ENCODE results near the gene CBARP.

The CBARP gene

DNA sequence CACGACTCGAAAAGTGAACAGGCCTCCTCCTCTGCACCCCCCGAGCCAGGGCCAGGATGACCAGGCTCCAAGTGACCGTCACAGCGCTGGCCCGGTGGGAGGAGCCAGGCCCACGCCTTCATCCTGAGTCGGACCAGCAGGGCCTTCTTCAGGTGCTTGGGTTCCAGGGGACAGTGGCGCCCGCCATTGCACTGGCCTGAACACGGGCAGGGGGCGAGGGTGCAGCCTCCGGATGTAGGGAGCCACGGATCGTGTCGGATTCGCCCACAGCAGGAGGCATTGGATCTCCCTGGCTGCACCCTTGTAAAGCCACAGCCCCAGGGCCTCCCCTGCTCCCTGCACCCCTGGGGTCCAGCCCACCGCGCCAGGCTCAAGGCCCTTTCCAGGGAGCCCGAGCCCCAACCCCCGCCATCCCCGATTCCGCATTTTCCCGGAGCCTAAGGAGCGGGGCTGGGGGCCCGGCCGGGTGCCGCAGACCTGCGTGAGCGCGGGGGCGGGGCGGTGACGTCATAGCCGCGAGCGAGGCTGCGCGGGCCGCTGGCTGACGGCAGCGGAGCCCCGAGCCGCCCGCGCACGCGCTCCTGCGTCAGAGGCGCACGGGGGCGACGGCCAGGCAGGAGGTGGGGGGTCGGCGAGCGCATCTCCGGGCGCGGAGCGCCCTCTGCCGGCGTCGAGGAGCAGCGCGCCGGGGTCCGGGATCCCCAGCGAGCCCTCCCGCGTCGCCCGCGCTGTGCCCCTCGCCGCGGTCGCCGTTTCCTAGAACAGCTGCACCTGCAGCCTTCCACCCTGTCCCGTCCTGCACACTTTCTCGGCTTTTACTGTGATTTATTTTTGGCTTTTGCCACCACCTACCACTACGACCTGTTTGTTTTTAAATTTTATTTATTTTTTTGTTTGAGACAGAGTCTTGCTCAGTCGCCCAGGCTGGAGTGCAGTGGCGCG is 2.3 kb upstream of the CBARP start (continued):
- TF ChIP-seq, protein P1, sequence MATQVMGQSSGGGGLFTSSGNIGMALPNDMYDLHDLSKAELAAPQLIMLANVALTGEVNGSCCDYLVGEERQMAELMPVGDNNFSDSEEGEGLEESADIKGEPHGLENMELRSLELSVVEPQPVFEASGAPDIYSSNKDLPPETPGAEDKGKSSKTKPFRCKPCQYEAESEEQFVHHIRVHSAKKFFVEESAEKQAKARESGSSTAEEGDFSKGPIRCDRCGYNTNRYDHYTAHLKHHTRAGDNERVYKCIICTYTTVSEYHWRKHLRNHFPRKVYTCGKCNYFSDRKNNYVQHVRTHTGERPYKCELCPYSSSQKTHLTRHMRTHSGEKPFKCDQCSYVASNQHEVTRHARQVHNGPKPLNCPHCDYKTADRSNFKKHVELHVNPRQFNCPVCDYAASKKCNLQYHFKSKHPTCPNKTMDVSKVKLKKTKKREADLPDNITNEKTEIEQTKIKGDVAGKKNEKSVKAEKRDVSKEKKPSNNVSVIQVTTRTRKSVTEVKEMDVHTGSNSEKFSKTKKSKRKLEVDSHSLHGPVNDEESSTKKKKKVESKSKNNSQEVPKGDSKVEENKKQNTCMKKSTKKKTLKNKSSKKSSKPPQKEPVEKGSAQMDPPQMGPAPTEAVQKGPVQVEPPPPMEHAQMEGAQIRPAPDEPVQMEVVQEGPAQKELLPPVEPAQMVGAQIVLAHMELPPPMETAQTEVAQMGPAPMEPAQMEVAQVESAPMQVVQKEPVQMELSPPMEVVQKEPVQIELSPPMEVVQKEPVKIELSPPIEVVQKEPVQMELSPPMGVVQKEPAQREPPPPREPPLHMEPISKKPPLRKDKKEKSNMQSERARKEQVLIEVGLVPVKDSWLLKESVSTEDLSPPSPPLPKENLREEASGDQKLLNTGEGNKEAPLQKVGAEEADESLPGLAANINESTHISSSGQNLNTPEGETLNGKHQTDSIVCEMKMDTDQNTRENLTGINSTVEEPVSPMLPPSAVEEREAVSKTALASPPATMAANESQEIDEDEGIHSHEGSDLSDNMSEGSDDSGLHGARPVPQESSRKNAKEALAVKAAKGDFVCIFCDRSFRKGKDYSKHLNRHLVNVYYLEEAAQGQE (tag by site-specific recombination; IDR thresholded peaks at IDR 0.05) = peak; percentile 20; the same call in 1 of the 2 replicates
- TF ChIP-seq MEIS1 (CRISPR knock-in tag; IDR thresholded peaks at IDR 0.05; ENCODE audit: borderline replicate concordance) = no peak
- TF ChIP-seq, protein P2, sequence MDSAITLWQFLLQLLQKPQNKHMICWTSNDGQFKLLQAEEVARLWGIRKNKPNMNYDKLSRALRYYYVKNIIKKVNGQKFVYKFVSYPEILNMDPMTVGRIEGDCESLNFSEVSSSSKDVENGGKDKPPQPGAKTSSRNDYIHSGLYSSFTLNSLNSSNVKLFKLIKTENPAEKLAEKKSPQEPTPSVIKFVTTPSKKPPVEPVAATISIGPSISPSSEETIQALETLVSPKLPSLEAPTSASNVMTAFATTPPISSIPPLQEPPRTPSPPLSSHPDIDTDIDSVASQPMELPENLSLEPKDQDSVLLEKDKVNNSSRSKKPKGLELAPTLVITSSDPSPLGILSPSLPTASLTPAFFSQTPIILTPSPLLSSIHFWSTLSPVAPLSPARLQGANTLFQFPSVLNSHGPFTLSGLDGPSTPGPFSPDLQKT (IDR thresholded peaks at IDR 0.05; ENCODE audit: borderline replicate concordance, low read depth, low read length) = no peak
- TF ChIP-seq ZNF157 (tag by site-specific recombination; IDR thresholded peaks at IDR 0.05) = no peak
- no peak for TF ChIP-seq ZNF23 (tag by site-specific recombination; IDR thresholded peaks at IDR 0.05; ENCODE audit: borderline replicate concordance)
- TF ChIP-seq KLF9 (tag by site-specific recombination; IDR thresholded peaks at IDR 0.05; ENCODE audit: low read depth) = peak; percentile 46
- TF ChIP-seq ZNF214 (tag by site-specific recombination; IDR thresholded peaks at IDR 0.05; ENCODE audit: borderline replicate concordance) = no peak
- TF ChIP-seq ZNF610 (tag by site-specific recombination; IDR thresholded peaks at IDR 0.05; ENCODE audit: borderline replicate concordance) = peak; percentile 34; the same call in 1 of the 2 replicates

DNA sequence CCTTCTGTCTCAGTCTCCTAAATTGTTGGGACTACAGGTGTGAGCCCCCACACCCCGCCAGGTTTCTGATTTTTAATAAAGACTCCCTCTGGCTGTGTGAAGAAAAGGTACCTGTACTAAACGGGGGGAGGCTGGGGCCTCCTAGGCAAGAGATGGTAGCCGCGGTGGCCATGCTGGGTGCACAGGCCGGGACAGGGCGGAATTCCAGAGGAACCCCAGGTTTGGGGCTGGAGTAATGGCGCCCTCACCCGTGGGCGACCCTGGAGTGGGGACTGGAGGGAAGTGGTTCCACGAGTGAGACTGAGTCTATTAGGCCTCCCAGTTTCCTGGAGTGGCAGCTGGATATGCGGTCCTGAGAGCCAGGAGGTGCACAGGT is 1.6 kb upstream of the CBARP start:
- no peaks in the 10 kb centered on the region for H3K9me3 ChIP-seq (ENCODE audit: control insufficient read depth, insufficient read depth, low read depth, low read length)
- ChIA-PET CTCF (interaction anchor here (0.7 to 1.6 kb wide), 5 partner anchors 17 to 320 kb away, joined by 3 to 7 read pairs (median 4); no protein-coding TSS in a partner anchor), POLR2A (interaction anchor here (1.4 kb wide), 1 partner anchor 30 kb away, joined by 18 read pairs; the partner anchor contains the start of gene CIRBP)
- H3K36me3 ChIP-seq (ENCODE audit: control insufficient read depth in 2 of 2, insufficient read depth in 1 of 2, low read length in 2 of 2) = peaks cover 0 to 20% of the 10 kb centered on the region in 2 experiments; a peak in 1 of 3 replicates
- TF ChIP-seq, protein P2 (IDR thresholded peaks at IDR 0.05; ENCODE audit: borderline replicate concordance, low read depth, low read length) = no peak
- TF ChIP-seq ZNF561 (tag by site-specific recombination; IDR thresholded peaks at IDR 0.05; ENCODE audit: borderline replicate concordance) (no peak), SETDB1 (IDR thresholded peaks at IDR 0.05; ENCODE audit: insufficient read length, low read length) (no peak)
- TF ChIP-seq, protein P3, sequence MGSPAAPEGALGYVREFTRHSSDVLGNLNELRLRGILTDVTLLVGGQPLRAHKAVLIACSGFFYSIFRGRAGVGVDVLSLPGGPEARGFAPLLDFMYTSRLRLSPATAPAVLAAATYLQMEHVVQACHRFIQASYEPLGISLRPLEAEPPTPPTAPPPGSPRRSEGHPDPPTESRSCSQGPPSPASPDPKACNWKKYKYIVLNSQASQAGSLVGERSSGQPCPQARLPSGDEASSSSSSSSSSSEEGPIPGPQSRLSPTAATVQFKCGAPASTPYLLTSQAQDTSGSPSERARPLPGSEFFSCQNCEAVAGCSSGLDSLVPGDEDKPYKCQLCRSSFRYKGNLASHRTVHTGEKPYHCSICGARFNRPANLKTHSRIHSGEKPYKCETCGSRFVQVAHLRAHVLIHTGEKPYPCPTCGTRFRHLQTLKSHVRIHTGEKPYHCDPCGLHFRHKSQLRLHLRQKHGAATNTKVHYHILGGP (tag by site-specific recombination; IDR thresholded peaks at IDR 0.05) = no peak
- TF ChIP-seq, protein P4, sequence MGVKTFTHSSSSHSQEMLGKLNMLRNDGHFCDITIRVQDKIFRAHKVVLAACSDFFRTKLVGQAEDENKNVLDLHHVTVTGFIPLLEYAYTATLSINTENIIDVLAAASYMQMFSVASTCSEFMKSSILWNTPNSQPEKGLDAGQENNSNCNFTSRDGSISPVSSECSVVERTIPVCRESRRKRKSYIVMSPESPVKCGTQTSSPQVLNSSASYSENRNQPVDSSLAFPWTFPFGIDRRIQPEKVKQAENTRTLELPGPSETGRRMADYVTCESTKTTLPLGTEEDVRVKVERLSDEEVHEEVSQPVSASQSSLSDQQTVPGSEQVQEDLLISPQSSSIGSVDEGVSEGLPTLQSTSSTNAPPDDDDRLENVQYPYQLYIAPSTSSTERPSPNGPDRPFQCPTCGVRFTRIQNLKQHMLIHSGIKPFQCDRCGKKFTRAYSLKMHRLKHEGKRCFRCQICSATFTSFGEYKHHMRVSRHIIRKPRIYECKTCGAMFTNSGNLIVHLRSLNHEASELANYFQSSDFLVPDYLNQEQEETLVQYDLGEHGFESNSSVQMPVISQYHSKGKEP (tag by site-specific recombination; IDR thresholded peaks at IDR 0.05) = no peak
- TF ChIP-seq, protein P5, sequence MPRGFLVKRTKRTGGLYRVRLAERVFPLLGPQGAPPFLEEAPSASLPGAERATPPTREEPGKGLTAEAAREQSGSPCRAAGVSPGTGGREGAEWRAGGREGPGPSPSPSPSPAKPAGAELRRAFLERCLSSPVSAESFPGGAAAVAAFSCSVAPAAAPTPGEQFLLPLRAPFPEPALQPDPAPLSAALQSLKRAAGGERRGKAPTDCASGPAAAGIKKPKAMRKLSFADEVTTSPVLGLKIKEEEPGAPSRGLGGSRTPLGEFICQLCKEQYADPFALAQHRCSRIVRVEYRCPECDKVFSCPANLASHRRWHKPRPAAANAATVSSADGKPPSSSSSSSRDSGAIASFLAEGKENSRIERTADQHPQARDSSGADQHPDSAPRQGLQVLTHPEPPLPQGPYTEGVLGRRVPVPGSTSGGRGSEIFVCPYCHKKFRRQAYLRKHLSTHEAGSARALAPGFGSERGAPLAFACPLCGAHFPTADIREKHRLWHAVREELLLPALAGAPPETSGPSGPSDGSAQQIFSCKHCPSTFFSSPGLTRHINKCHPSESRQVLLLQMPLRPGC (tag by site-specific recombination; IDR thresholded peaks at IDR 0.05) = no peak
- peaks cover 3% of the 10 kb centered on the region for H3K4me1 ChIP-seq (ENCODE audit: control insufficient read depth, insufficient read depth, low read length)
- no peak overlapping the region; the same call in 1 of the 2 replicates for H3K27ac ChIP-seq (ENCODE audit: extremely low read depth, low read depth, low read length)
- no peak overlapping the region for H3K4me3 ChIP-seq (ENCODE audit: low read depth, low read length)

Data from HEK293 (cell line).